Endometrium (tissue), 2 donors: ENCODE measurements around the gene MERTK.

ENCODE experiments used
- FAIRE-seq: peaks from 2 replicates; lab custom pipeline; 2012; peaks lifted over from hg19 to GRCh38; lab: Jason Lieb, UNC
- donor health status: control.
- donor health status: control.

The MERTK gene

GRCh38 chr2:111981666-111982065 is 83.3 kb downstream of the MERTK start:
- FAIRE-seq, result no peak

GRCh38 chr2:111982822-111983221 is 84.4 kb downstream of the MERTK start:
- no peak for FAIRE-seq

- no peak for FAIRE-seq
These were observed 85.2 kb downstream of the MERTK start for GRCh38 chr2:111983478-111984212.

- FAIRE-seq, result no peak
These were observed 85.8 kb downstream of the MERTK start for GRCh38 chr2:111984213-111984604.

- FAIRE-seq, result no peak
These were observed 87.1 kb downstream of the MERTK start for GRCh38 chr2:111985514-111985913.

GRCh38 chr2:111986116-111986900 is 87.9 kb downstream of the MERTK start:
- no peak for FAIRE-seq

DNA sequence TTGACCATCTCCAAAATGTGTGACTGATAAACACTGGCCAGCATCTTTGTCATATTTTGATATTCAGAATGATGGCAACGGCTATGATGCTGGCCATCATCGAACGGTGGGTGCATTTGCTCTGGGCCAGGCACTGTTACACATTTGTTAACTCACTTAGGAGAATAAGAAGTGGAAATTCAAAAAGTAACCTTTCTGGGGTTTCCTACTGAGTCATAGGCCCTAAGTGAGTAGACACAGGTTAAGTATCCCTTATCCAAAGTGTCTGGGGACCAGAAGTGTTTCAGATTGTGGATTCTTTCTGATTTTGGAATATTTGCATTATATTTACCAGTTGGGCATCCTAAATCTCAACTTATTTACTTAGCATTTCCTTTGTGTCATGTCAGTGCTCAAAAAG is 92.0 kb downstream of the MERTK start:
- FAIRE-seq, result no peak

DNA sequence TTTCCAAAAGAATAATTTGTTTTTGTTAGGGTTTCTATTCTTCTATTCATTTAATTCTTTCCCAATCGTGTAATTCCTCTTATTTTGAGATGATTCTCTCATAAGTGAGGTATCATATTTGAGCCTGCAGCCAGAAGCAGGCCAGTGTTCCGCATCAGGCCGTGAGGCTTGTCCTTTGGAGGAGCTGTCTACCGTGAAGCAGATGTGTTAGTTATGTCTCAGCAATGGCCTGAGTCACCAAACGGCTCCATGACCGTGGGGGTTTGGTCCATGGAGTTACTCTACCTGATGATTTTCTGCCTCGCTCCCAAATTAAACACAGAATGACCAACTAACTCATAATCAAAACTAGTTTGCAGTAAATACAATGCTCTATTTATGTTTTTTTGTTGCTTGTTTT is 92.4 kb downstream of the MERTK start:
- FAIRE-seq, result no peak

GRCh38 chr2:111994042-111994441 is 95.6 kb downstream of the MERTK start:
- FAIRE-seq, result no peak

DNA sequence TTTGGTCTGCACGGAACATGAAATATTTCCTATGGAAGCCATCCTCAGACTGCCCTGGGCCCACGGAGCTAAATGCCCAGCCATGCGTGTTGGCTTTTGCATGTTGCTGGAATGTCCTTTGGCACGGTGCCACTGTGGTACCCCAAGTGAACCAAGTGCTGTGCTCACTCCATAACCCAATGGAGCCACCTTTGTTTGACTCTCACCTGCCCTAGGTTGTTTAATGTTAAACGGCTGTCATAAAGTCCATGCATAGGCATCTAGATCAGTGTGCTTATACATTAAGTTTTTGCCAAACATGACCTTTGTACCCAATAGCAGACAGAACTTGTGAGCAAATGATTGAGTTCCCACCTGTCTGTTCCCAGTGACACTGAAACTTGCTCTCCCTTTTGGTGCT is 96.7 kb downstream of the MERTK start:
- FAIRE-seq, result no peak

- FAIRE-seq, result no peak
These were observed 101.4 kb downstream of the MERTK start for GRCh38 chr2:111999809-112000208.

DNA sequence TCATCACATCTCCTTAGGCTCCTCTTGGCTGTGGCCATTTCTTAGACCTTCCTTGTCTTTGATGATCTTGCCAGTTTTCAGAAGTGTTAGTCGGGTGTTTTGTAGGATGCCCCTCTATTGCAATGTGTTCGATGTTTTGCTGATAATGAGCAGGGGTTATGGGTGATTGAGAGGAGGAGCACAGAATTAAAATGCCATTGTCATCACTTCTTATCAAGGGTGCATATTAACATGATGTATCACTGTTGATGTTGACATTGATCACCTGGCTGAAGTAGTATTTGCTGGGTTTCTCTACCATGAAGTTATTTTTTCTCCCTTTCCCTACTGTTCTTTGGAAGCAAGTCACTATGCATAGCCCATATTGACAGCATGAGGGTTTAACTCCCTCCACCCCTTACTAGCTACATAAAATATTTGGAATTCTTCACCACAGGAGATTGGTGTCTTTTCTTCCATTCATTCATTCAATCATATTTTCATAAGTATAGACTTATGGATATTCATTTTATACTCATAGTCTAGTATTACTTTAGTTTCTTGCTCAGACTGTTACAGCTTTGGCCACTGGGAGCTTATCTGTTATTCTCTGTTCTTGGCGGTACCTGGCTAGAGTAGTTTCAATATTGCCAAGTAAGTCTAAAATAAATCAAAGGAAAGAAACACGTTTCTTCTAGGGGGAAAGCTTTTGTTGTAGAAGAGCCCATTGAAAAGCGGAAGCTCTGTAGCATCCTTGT is 102.2 kb downstream of the MERTK start:
- FAIRE-seq, result no peak

DNA sequence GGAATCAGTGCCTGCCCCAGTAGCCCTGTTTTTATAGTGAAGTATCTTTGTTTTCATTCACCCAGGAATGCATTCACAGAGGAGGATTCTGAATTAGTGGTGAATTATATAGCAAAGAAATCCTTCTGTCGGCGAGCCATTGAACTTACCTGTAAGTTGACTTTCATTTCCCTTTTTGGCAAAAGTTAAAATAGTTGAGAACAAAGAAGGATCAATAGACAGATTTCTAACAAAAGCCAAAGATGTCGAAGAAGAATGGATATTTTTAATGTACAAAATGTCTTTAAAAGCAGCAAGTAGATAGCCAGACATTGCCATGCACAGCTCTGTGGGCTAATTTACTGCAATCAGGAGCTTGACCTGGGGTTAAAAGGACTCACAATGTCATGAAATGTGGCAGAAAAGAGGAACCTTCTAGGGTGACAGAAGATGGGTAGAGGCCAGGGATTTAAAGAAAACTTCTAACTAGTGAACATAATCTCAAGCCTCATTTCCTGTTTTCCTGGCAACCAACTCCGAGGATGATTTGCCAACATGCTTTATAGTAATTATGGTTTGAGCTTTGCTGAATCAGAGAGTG is 102.8 kb downstream of the MERTK start:
- FAIRE-seq, result no peak

DNA sequence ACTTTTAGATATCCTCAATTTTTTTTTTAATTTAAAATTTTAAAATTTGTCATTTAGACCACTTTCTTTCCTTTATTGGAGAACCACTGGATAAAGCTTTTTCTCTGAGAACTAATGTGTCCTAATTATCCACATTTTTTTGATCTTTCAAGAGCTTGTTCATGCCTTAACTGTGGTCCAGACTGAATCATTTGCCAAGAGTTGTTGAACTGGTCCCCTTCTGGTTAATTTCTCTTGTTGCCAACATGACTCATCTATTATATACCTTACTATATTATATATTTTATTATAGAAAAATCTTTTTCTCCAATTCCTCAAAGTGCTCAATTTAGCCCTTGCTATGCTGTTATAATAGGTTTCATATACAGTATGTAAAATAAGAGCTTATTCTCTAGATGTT is 103.5 kb downstream of the MERTK start:
- no peak for FAIRE-seq

- FAIRE-seq, result no peak
These were observed 105.3 kb downstream of the MERTK start for GRCh38 chr2:112003576-112004252.

DNA sequence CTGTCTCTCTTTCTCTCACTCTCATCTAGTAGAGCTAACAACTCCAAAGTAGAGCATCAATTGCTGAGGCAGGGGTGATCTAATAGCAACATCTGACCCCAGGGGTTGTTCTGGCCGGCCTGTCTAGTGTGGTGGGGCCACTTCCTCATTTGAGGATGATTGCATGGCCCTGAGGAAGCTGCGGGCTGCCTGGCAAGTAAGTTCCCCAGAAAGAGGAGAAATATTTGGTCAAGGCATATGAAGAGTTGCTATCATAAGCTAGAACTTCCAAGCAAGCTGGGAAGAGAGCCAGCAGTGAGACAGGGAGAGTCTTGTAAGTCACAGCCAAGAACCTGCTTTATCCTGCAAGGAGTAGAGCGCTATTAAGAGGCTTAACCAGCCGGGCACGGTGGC is 105.8 kb downstream of the MERTK start:
- no peak for FAIRE-seq

DNA sequence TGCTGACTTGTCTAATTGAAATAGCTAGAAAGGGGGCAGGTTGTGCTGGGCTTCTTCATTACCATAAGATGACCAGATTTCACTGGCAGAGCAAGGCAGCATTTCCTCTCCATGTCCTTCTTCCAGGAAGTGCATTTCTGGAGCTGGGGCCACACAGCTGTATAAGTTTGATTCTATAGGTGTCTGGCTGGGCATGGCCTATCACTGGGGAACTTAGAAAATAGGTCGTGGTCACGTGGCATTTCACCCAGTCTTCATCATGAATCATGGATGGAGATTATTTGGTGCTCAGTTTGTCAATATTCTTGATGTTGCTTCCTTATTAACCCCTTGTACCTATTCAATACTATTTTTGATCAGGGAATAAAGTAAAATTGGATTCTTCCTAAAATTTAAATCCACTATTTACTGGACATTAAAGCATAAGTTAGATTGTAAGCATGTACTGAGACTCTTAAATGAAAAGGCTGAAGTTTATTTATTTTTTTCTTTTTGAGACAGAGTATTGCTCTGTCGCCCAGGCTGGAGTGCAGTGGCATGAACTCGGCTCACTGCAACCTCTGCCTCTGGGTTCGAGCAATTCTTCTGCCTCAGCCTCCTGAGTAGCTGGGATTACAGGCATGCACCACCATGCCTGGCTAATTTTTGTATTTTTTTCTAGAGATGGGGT is 107.1 kb downstream of the MERTK start:
- no peak for FAIRE-seq

DNA sequence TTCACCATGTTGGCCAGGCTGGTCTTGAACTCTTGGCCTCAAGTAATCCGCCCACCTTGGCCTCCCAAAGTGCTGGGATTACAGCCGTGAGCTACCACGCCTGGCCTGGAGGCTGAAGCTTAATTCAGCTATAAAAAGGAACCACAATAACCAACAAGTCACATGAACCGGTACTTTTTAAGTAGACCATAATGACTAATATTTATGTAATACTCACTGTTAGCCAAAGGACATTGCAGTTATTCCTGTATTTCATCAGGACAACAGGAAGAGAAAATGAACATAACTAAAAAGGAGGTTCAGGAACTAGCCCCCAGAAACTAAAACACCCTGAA is 107.6 kb downstream of the MERTK start:
- FAIRE-seq, result no peak

DNA sequence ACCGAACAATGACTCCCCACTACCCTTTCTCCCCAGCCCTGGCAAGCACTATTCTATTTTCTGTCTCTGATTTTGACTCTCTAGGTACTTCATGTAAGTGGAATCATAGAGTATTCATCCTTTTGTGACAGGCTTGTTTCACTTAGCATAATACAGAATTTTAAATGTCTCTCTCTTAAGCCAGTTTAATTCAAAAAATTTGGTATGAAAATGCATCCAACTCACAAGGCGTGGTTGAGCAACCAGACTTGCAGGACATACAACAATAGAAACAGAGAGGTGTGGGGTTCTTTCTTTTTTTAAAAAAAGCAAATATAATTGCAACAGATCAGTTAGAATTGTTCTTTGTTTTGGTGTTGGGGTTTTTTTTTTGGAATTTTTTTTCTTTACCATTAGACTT is 109.1 kb downstream of the MERTK start:
- FAIRE-seq, result no peak

- FAIRE-seq, result no peak
These were observed 110.6 kb downstream of the MERTK start for GRCh38 chr2:112008910-112009485.

DNA sequence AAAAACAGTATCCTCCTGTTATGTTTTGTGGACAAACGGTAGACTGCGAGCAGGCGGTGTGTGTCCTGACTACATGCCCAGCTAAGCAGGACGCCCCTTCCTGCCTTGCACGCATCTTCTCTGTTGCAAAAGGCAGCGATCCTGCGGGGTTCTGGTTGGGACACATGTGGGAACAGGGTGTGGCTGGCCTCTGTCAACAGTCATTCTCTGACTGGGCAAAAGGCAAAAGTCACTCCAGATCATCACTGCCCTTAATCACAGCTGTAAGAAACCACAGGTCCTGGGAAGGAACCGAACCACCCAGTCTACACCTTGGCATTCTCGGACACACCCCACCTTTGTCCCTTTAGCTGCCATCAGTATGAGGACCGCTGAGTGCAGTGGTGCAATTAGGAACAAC is 112.3 kb downstream of the MERTK start:
- FAIRE-seq, result no peak
